PFSK-1 (cell line): ENCODE results near the gene CTU1.

Experiments used
- FOXP2 ChIP-seq: optimal IDR thresholded peaks from 2 replicates; pipeline ENCODE3; 2011; ENCODE audit warnings: borderline replicate concordance, control low read depth, inconsistent platforms; ENCODE audit not compliant: insufficient read depth; ENCODE audit errors: extremely low read length, extremely low read depth
- POLR2AphosphoS5 ChIP-seq: IDR thresholded peaks from 2 replicates; pipeline ENCODE4 v1.6.1; 2012; ENCODE audit warnings: low read depth, mild to moderate bottlenecking, control low read depth, low read length, moderate library complexity
- SIN3A ChIP-seq: IDR thresholded peaks from 2 replicates; pipeline ENCODE4 v1.6.1; 2012; ENCODE audit warnings: mild to moderate bottlenecking, low read length, moderate library complexity, borderline replicate concordance; ENCODE audit not compliant: insufficient read depth
- TAF1 ChIP-seq: IDR thresholded peaks from 2 replicates; pipeline ENCODE4 v1.6.1; 2012; ENCODE audit warnings: low read length, control low read depth, borderline replicate concordance; ENCODE audit not compliant: insufficient read depth
- TF ChIP-seq, protein P1 (sequence below), 2 experiments: IDR thresholded peaks; 2 replicates each; pipeline versions ENCODE4 v1.6.1 to v1.8.0; 2011 to 2012; ENCODE audit warnings: low read depth in 2 of 2, low read length in 2 of 2, control low read depth in 1 of 2, inconsistent platforms in 1 of 2, mild to moderate bottlenecking in 1 of 2, moderate library complexity in 1 of 2; ENCODE audit not compliant: insufficient read depth in 1 of 2

DNA sequence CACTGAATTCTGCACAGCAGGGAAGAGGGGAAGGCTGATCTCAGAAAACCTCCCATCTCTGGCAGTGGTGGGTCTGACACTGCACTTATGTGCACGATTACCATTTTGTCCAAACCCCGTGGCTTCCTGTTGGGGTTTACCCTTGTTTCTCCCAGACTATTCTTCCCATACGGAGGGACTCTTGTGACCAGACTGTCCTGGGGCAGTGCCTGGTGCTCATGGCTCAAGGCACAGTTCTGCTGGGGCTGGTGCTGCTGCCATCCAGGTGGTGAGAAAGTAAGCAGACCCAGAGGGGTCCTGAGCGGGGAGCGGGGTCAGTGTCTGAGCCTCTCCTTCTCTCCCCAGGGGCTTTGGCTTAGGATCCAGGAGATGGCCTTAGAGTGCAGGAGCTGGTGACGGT lies 11.4 kb upstream of the CTU1 start:
- TF ChIP-seq TAF1 (no peak), POLR2AphosphoS5 (no peak), SIN3A (no peak), FOXP2 (no peak)
- TF ChIP-seq, protein P1, sequence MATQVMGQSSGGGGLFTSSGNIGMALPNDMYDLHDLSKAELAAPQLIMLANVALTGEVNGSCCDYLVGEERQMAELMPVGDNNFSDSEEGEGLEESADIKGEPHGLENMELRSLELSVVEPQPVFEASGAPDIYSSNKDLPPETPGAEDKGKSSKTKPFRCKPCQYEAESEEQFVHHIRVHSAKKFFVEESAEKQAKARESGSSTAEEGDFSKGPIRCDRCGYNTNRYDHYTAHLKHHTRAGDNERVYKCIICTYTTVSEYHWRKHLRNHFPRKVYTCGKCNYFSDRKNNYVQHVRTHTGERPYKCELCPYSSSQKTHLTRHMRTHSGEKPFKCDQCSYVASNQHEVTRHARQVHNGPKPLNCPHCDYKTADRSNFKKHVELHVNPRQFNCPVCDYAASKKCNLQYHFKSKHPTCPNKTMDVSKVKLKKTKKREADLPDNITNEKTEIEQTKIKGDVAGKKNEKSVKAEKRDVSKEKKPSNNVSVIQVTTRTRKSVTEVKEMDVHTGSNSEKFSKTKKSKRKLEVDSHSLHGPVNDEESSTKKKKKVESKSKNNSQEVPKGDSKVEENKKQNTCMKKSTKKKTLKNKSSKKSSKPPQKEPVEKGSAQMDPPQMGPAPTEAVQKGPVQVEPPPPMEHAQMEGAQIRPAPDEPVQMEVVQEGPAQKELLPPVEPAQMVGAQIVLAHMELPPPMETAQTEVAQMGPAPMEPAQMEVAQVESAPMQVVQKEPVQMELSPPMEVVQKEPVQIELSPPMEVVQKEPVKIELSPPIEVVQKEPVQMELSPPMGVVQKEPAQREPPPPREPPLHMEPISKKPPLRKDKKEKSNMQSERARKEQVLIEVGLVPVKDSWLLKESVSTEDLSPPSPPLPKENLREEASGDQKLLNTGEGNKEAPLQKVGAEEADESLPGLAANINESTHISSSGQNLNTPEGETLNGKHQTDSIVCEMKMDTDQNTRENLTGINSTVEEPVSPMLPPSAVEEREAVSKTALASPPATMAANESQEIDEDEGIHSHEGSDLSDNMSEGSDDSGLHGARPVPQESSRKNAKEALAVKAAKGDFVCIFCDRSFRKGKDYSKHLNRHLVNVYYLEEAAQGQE (IDR thresholded peaks at IDR 0.05; ENCODE audit: insufficient read depth in 1 of 2, low read depth in 2 of 2, low read length in 2 of 2) = no peak
